Measurements from ENCODE around the gene BLVRA.

BLVRA gene

GRCh38 chr7:43753843-43754242, 4.6 kb upstream of the BLVRA start:
- no peaks in the 10 kb centered on the region for H3K36me3 ChIP-seq (ENCODE audit: low read length)
- H4K20me1 ChIP-seq (ENCODE audit: low read depth, low read length) = no peaks in the 10 kb centered on the region
- no peaks in the 10 kb centered on the region for H3F3A ChIP-seq (ENCODE audit: insufficient read depth)
- H3K79me2 ChIP-seq (ENCODE audit: insufficient read depth, low read length) = no peaks in the 10 kb centered on the region
- H3K27me3 ChIP-seq (ENCODE audit: low read length) = no peaks in the 10 kb centered on the region
- TF ChIP-seq CTCF (IDR thresholded peaks at IDR 0.05; ENCODE audit: insufficient read depth, low read length, poor library complexity, severe bottlenecking) (no peak), EZH2phosphoT487 (conservative IDR thresholded peaks at IDR 0.05; ENCODE audit: low read length) (no peak)
- no peak overlapping the region for H3K4me3 ChIP-seq (ENCODE audit: insufficient read depth, low read length, poor library complexity, severe bottlenecking)
- H3K9ac ChIP-seq (ENCODE audit: low read length) = no peak overlapping the region
- no peak overlapping the region for H2AFZ ChIP-seq (ENCODE audit: low read depth, low read length, severe bottlenecking)
- H3K27ac ChIP-seq (ENCODE audit: low read depth, low read length) = no peak overlapping the region
- no peaks in the 10 kb centered on the region for H3K9me3 ChIP-seq (ENCODE audit: insufficient read depth, low read length)
- no peaks in the 10 kb centered on the region for H3K9me2 ChIP-seq (replicated peaks; ENCODE audit: insufficient read depth, low read length)
- H3K4me2 ChIP-seq (ENCODE audit: low read depth, low read length, poor library complexity, severe bottlenecking) = no peak overlapping the region

- H3K4me2 ChIP-seq (ENCODE audit: low read depth, low read length, poor library complexity, severe bottlenecking) = no peak overlapping the region
- H3K27ac ChIP-seq (ENCODE audit: low read depth, low read length) = no peak overlapping the region
- H3K4me3 ChIP-seq (ENCODE audit: insufficient read depth, low read length, poor library complexity, severe bottlenecking) = no peak overlapping the region
- no peaks in the 10 kb centered on the region for H3K36me3 ChIP-seq (ENCODE audit: low read length)
- no peaks in the 10 kb centered on the region for H3K79me2 ChIP-seq (ENCODE audit: insufficient read depth, low read length)
- H3K9me2 ChIP-seq (replicated peaks; ENCODE audit: insufficient read depth, low read length) = no peaks in the 10 kb centered on the region
- no peaks in the 10 kb centered on the region for H3F3A ChIP-seq (ENCODE audit: insufficient read depth)
- H4K20me1 ChIP-seq (ENCODE audit: low read depth, low read length) = no peaks in the 10 kb centered on the region
- no peak overlapping the region for H3K9ac ChIP-seq (ENCODE audit: low read length)
- no peaks in the 10 kb centered on the region for H3K27me3 ChIP-seq (ENCODE audit: low read length)
- no peak overlapping the region for H2AFZ ChIP-seq (ENCODE audit: low read depth, low read length, severe bottlenecking)
- TF ChIP-seq CTCF (IDR thresholded peaks at IDR 0.05; ENCODE audit: insufficient read depth, low read length, poor library complexity, severe bottlenecking) = no peak
- no peak for TF ChIP-seq EZH2phosphoT487 (conservative IDR thresholded peaks at IDR 0.05; ENCODE audit: low read length)
- no peaks in the 10 kb centered on the region for H3K9me3 ChIP-seq (ENCODE audit: insufficient read depth, low read length)
These were observed 3.9 kb upstream of the BLVRA start for GRCh38 chr7:43754596-43754995.

GRCh38 chr7:43756368-43757072, 2.0 kb upstream of the BLVRA start:
- Histone ChIP-seq H3K79me2 (ENCODE audit: insufficient read depth, low read length) (no peaks in the 10 kb centered on the region), H2AFZ (ENCODE audit: low read depth, low read length, severe bottlenecking) (no peak overlapping the region), H3K9me2 (replicated peaks; ENCODE audit: insufficient read depth, low read length) (no peaks in the 10 kb centered on the region), H3K4me2 (ENCODE audit: low read depth, low read length, poor library complexity, severe bottlenecking) (no peak overlapping the region), H3K9me3 (ENCODE audit: insufficient read depth, low read length) (no peaks in the 10 kb centered on the region), H3K36me3 (ENCODE audit: low read length) (no peaks in the 10 kb centered on the region), H3K27ac (ENCODE audit: low read depth, low read length) (no peak overlapping the region), H3F3A (ENCODE audit: insufficient read depth) (no peaks in the 10 kb centered on the region), H4K20me1 (ENCODE audit: low read depth, low read length) (no peaks in the 10 kb centered on the region), H3K27me3 (ENCODE audit: low read length) (no peaks in the 10 kb centered on the region), H3K4me3 (ENCODE audit: insufficient read depth, low read length, poor library complexity, severe bottlenecking) (no peak overlapping the region), H3K9ac (ENCODE audit: low read length) (no peak overlapping the region)
- no peak for TF ChIP-seq EZH2phosphoT487 (conservative IDR thresholded peaks at IDR 0.05; ENCODE audit: low read length)
- TF ChIP-seq CTCF (IDR thresholded peaks at IDR 0.05; ENCODE audit: insufficient read depth, low read length, poor library complexity, severe bottlenecking) = no peak

Data from SU-DHL-6 (cell line).